Spleen (tissue), 11 donors: ENCODE measurements around the gene RNF207. TPM values are rescaled to one million over a fixed set of nuclear protein-coding genes. Genes with fewer than 3 reads are reported as not detected.

Experiments
- DNase-seq: peaks from one replicate; pipeline ENCODE4 v3.0.0-alpha.2; 2020
- H3K27ac ChIP-seq, 8 donors: fragments of 200-600 bp; sonication (generic) in 7 of 8; 1 replicate in 4 of 8; 2 replicates in 4 of 8; pipeline versions ENCODE4 v1.5.0 to v1.8.0; 2016 to 2021; ENCODE audit warnings: inconsistent platforms in 4 of 8, mild to moderate bottlenecking in 4 of 8, moderate library complexity in 1 of 8
- H3K27me3 ChIP-seq, 7 donors: fragments of 200-600 bp; sonication (generic) in 6 of 7; replicated peaks in 1 of 7; 1 replicate in 4 of 7; 2 replicates in 3 of 7; pipeline versions ENCODE4 v1.5.0 to v1.8.0; 2016 to 2021; ENCODE audit warnings: inconsistent platforms in 3 of 7, mild to moderate bottlenecking in 1 of 7
- H3K36me3 ChIP-seq, 6 donors: fragments of 200-600 bp; sonication (generic) in 5 of 6; 1 replicate in 4 of 6; 2 replicates in 2 of 6; pipeline versions ENCODE4 v1.5.0 to v1.8.0; 2016 to 2021; ENCODE audit warnings: inconsistent platforms in 2 of 6
- H3K4me1 ChIP-seq, 6 donors: fragments of 200-600 bp; sonication (generic) in 5 of 6; 1 replicate in 3 of 6; 2 replicates in 3 of 6; pipeline versions ENCODE4 v1.5.0 to v1.8.0; 2016 to 2021; ENCODE audit warnings: inconsistent platforms in 3 of 6
- H3K4me3 ChIP-seq, 8 donors: fragments of 200-600 bp; sonication (generic) in 7 of 8; 1 replicate in 4 of 8; 2 replicates in 4 of 8; pipeline versions ENCODE4 v1.5.0 to v1.8.0; 2016 to 2021; ENCODE audit warnings: inconsistent platforms in 4 of 8, mild to moderate bottlenecking in 4 of 8, moderate library complexity in 2 of 8
- H3K9me3 ChIP-seq, 8 donors: fragments of 200-600 bp; sonication (generic) in 7 of 8; 1 replicate in 4 of 8; 2 replicates in 4 of 8; pipeline versions ENCODE4 v1.5.0 to v1.8.0; 2016 to 2021; ENCODE audit warnings: inconsistent platforms in 4 of 8
- CTCF ChIP-seq, 11 experiments: fragments of 200-600 bp in 7 of 11; fragments of 450-650 bp in 4 of 11; sonication (generic) in 4 of 11; IDR thresholded peaks in 8 of 11; conservative IDR thresholded peaks in 3 of 11; 1 replicate in 7 of 11; 2 replicates in 4 of 11; pipeline versions ENCODE4 v1.4.0 to v1.8.0; 2016 to 2021; ENCODE audit warnings: antibody characterized with exemption in 11 of 11, inconsistent platforms in 4 of 11, mild to moderate bottlenecking in 1 of 11
- POLR2A ChIP-seq, 3 donors: fragments of 450-650 bp; IDR thresholded peaks; one replicate each; pipeline ENCODE4 v1.5.1; 2017; ENCODE audit warnings: antibody characterized with exemption in 3 of 3, mild to moderate bottlenecking in 1 of 3
- POLR2AphosphoS5 ChIP-seq, 3 donors: sonication (generic); formaldehyde crosslinking; IDR thresholded peaks; one replicate each; pipeline ENCODE4 v1.5.1; 2017; ENCODE audit warnings: antibody characterized with exemption in 3 of 3
- WGBS, 5 donors: extraction: QIAGEN DNeasy Blood & Tissue Kit in 3 of 5; methylation state at CpG; one replicate each; pipeline versions ENCODE4 v1.1.5 to v1.1.7; 2013 to 2018; 5-methylcytosine and 5-hydroxymethylcytosine counted together
- intact Hi-C: fragments of 100-400 bp; cut with DNase I; formaldehyde crosslinking; loops from one replicate; pipeline ENCODE4 v1.15.0; 2023; ENCODE audit warnings: low total_unique reads
- polyA plus RNA-seq, 3 donors: library from polyadenylated mRNA; stranded (reverse); fragments of 200-250 nt; gene quantifications; one replicate each; pipeline ENCODE4 v1.2.1, GENCODE V29; 2013
- total RNA-seq, 7 donors: library from RNA; depleted of rRNA in 3 of 7; stranded (reverse); fragments of >200 nt in 3 of 7; fragmentation: NEBNext Ultra II Directional in 4 of 7; extraction: Animal tissue kit (Norgen Biotek cat#: 25700) in 4 of 7; gene quantifications; one replicate each; pipeline versions ENCODE4 v1.1.0 to v1.2.1, GENCODE V29; 2016 to 2021
- donor health status: healthy with polysubstance abuse.
- donor health status: DM: no; HTN: no; CAD: no; lungs with moderate emphysema.
- donor health status: DM: no; HTN: no; CAD: no.
- donor health status: Bipolar disorder and iron deficiency.
- donor health status: healthy.
- donor health status: DM: no; HTN: no; CAD: no.
- donor health status: DM: yes; HTN: yes; CAD: no.

The RNF207 gene
- total and polyA plus RNA-seq, 10 donors = 2.8 to 12.5 (median 6.3) TPM

- intact Hi-C loops = no loop called here
- WGBS, 5 donors = 85 to 95% (median 89%) methylated on average over 7 to 11 of the region's 11 CpGs
- Histone ChIP-seq H3K9me3 (no peaks in the 10 kb centered on the region), H3K4me3 (no peak overlapping the region), H3K27ac (no peak overlapping the region), H3K27me3 (peaks cover 0 to 23% (median 6%) of the 10 kb centered on the region in 7 donors), H3K36me3 (no peaks in the 10 kb centered on the region), H3K4me1 (peaks cover 0 to 18% (median 5%) of the 10 kb centered on the region in 6 donors)
- no peak for DNase-seq
- no peak for TF ChIP-seq CTCF (IDR thresholded peaks at IDR 0.05 in 8 of 11, conservative IDR thresholded peaks at IDR 0.05 in 3 of 11)
- TF ChIP-seq POLR2AphosphoS5 (IDR thresholded peaks at IDR 0.05) = no peak
- no peak for TF ChIP-seq POLR2A (IDR thresholded peaks at IDR 0.05)
Observed at GRCh38 chr1:6266641-6267040, 60.7 kb downstream of the RNF207 start.

GRCh38 chr1:6267686-6268322 is 61.9 kb downstream of the RNF207 start:
- no peak overlapping the region for H3K4me3 ChIP-seq
- no peaks in the 10 kb centered on the region for H3K36me3 ChIP-seq
- H3K9me3 ChIP-seq = no peaks in the 10 kb centered on the region
- peaks cover 0 to 11% (median 2%) of the 10 kb centered on the region in 6 donors for H3K4me1 ChIP-seq
- intact Hi-C loops = no loop called here
- no peak for DNase-seq
- 83 to 91% (median 88%) methylated on average over 12 of the region's 12 CpGs for WGBS, 5 donors
- TF ChIP-seq CTCF (IDR thresholded peaks at IDR 0.05 in 8 of 11, conservative IDR thresholded peaks at IDR 0.05 in 3 of 11) (no peak), POLR2A (IDR thresholded peaks at IDR 0.05) (no peak), POLR2AphosphoS5 (IDR thresholded peaks at IDR 0.05) (no peak)
- peaks cover 0 to 11% (median 0%) of the 10 kb centered on the region in 7 donors for H3K27me3 ChIP-seq
- no peak overlapping the region for H3K27ac ChIP-seq

GRCh38 chr1:6268415-6268814 is 62.5 kb downstream of the RNF207 start:
- WGBS, 5 donors = 88 to 92% (median 89%) methylated on average over 21 of the region's 21 CpGs
- peaks cover 0 to 7% (median 2%) of the 10 kb centered on the region in 6 donors for H3K4me1 ChIP-seq
- peaks cover 0 to 6% (median 0%) of the 10 kb centered on the region in 6 donors for H3K36me3 ChIP-seq
- no peak for TF ChIP-seq CTCF (IDR thresholded peaks at IDR 0.05 in 8 of 11, conservative IDR thresholded peaks at IDR 0.05 in 3 of 11)
- no peak for TF ChIP-seq POLR2A (IDR thresholded peaks at IDR 0.05)
- TF ChIP-seq POLR2AphosphoS5 (IDR thresholded peaks at IDR 0.05) = no peak
- no peaks in the 10 kb centered on the region for H3K9me3 ChIP-seq
- intact Hi-C loops = no loop called here
- no peak for DNase-seq
- H3K4me3 ChIP-seq = no peak overlapping the region
- no peak overlapping the region for H3K27ac ChIP-seq
- peaks cover 0 to 5% (median 0%) of the 10 kb centered on the region in 7 donors for H3K27me3 ChIP-seq

- no peak for DNase-seq
- Histone ChIP-seq H3K27ac (no peak overlapping the region), H3K4me1 (no peaks in the 10 kb centered on the region), H3K9me3 (no peaks in the 10 kb centered on the region), H3K36me3 (peaks cover 0 to 9% (median 0%) of the 10 kb centered on the region in 6 donors), H3K4me3 (no peak overlapping the region), H3K27me3 (no peaks in the 10 kb centered on the region)
- intact Hi-C loops = no loop called here
- WGBS, 5 donors = 90 to 94% (median 93%) methylated on average over 5 to 14 of the region's 14 CpGs
- no peak for TF ChIP-seq POLR2AphosphoS5 (IDR thresholded peaks at IDR 0.05)
- TF ChIP-seq CTCF (IDR thresholded peaks at IDR 0.05 in 8 of 11, conservative IDR thresholded peaks at IDR 0.05 in 3 of 11) = no peak
- no peak for TF ChIP-seq POLR2A (IDR thresholded peaks at IDR 0.05)
Observed at GRCh38 chr1:6269296-6269695, 63.4 kb downstream of the RNF207 start.
